Activated CD4-positive, CD25-positive, alpha-beta regulatory T cell treated with anti-CD3 and anti-CD28 coated beads, Interleukin-2, amount 50 U/mL, for 16 hours (primary cell): ENCODE results near the gene METTL26.

ENCODE experiments used
- DNase-seq: peaks from one replicate; pipeline ENCODE4 v3.0.0-alpha.2; 2020; ENCODE audit warnings: low read depth, low spot score

Gene METTL26

DNA sequence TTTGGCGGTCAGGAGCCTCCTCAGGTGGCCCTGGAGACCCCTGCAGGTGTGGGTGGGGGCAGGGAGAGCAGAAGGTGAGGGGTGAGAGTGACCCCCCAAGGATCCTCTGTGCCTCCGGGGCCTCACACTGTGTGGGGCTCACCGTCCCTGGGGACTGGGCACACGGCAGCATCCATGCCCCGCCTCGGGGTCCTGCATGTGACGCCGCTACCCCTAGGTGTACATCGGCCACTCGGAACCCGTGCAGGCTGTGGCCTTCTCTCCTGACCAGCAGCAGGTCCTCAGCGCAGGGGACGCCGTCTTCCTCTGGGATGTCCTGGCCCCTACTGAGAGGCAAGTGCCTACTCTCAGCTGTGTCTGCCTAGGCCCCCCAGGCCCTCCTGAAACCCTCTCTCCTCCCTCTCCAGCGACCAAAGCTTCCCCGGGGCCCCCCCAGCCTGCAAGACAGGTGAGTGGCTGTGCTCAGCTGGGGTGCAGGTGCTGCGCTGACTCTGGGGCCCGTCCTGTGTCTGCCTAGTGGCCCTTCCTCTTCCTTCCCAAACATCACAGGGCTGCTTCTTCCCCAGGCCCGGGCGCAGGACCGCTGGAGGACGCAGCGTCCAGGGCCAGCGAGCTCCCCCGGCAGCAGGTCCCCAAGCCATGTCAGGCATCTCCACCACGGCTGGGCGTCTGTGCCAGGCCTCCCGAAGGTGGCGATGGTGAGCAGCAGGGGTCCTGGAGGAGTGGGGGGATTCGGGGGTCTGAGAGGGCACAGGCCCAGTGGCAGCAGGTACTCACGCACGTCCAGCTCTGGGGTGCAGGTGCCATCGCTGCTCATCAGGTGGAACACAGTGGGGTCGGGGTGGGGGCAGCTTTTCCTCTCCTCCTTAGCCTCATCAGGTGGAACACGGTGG, 22.8 kb upstream of the METTL26 start:
- DNase-seq, result no peak

DNA sequence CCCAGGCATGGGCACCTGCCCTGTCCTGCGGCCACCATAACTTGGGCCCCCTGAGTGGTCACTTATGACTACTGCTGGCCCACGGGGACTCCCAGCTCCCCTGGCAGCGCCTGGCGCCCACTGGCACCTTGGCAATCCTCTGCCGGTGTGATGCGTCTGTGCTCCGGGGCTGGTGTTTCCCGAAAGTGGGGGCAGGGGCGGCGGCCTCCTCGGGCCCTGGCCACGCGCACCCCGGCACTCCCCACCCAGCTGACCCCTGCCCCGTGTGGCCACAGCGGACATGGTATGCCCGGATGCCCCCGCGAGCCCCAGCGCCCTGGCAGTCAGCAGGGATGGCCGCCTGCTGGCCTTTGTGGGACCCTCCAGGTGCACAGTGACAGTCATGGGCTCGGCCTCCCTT, 21.4 kb upstream of the METTL26 start:
- DNase-seq, result no peak

DNA sequence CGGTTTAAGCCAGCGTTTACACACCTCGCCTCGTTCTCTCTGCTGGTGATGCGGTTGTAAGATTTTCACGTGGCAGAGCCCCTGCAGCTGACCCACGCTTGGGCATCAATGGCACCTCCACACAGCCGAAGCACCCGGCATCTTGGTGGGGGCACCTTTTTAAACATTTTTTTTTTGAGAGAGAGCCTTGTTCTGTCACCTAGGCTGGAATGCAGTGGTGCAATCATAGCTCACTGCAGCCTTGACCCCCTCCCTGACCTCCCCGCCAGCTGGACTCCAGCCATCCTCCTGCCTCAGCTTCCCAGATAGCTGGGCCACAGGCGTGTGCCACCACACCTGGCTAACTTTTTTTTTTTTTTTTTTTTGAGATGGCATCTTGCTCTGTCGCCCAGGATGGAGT, 17.9 kb upstream of the METTL26 start:
- no peak for DNase-seq

DNA sequence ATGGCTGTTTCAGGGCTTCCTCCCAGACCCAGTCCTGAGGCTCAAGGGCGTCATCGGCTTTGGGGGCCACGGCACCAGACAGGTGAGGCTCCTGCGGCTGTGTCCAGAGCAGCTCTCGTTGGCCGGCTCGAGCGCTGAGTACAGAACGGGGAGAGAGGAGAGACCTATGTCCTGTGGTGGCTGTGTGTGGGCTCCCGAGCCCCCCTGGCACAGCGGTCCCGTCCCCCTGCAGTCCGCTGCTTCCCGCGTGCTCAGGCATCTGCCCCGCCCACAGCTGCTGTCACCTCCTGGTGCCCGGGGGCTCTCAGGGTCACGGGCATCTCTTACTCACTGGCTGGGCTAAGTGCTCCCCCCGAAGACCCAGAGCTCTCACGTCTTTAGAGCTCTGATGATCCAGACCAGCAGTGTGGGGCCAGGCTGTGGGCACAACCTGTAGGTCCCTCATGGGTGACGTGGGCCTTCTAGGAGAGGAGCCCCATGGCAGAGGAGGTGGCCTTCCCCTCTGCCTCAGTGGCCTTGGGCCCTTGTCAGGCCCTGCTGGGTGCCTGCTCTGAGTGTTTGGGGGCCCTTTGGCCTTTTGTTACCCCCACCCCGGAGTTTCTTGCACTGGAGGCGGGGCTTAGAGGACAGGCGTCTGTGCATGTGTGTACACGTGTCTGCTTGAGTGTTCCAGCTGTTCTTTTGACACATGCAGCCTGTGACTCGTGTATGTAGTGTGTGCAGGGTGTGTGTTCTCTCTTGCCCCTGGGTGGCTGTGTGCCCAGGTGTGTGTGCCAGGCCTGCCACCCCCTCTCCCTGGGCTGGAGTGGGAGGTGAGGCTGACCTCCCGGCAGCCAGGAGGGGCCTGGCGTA, 16.6 kb upstream of the METTL26 start:
- no peak for DNase-seq

DNA sequence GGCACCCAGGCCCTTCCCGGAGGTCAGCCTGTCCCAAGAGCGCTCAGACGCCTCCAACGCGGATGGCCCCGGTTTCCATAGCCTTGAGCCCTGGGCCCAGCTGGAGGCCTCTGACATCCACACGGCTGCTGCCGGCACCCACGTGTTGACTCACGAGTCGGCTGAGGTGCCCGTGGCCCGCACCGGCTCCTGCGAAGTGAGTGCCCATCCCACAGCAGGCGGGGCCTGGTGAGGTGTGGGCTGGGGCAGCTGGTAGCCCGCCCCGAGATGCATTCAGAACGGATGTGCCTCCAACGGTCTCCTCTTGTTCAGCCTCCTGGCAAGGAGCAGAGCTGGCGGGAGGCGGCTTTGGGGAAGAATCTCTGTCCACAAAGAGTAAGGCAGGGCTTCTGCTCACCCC, 15.7 kb upstream of the METTL26 start:
- no peak for DNase-seq

DNA sequence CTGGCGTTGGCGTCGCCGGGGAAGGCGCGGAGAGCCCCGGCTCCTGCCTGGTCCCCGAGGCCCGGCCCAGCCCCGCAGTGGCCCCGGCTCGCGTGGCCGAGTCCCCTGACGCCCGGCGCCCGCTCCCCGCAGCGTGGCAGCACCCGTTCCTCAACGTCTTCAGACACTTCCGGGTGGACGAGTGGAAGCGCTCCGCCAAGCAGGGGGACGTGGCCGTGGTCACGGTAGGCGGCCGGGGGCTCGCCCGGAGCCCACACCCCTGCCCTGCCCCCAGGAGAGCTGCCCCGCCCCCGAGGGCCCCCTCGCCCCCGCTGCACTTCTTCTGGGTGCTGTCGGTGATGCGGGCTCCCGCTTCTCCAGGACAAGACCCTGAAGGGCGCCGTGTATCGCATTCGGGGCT, 13.5 kb upstream of the METTL26 start:
- no peak for DNase-seq

DNA sequence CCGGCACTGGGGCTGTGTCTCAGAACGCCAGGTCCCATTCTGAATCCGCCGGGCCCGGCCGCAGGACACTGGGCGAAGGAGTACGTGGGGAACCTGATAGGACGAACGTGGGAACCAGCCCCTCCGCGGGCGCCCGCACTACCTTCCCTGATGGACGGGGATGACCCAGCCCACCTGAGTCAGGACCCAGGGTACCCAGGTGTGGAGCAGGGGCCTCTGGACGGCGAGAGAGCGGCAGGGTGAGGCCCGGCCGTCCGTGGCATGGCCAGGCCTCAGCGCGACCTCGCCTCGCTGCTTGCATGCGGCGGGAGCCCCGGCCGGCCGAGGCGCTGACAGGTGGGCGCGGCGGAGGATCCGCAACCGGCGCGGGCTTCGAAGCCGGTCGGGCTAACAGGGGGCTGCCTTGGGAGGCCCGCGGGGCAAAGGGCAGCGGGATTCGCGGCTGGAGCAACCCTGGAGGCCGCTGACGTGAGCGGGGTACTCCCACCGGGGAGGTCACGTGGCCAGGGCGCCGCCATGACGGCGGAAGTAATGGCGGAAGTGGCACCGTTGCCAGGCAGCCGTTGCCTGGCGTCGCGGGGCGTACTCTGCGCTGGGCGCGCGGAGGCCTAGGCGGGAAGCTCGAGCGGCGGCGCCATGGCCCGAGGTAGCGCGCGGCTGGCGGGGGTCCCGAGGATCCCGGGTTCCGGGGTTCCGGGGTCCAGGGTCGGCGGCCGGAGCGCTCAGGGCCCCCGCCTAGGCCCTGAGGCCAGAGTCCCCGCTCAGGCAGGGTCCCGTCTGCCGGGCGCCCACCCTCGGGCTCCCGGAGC, 12.9 kb upstream of the METTL26 start, which contains the start of gene WDR90:
WDR90 (plus strand) TSS at position 585 of the 809 bp plus-strand sequence; CDS start at position 637, 52 bp downstream.
- DNase-seq, result peak; percentile 87

DNA sequence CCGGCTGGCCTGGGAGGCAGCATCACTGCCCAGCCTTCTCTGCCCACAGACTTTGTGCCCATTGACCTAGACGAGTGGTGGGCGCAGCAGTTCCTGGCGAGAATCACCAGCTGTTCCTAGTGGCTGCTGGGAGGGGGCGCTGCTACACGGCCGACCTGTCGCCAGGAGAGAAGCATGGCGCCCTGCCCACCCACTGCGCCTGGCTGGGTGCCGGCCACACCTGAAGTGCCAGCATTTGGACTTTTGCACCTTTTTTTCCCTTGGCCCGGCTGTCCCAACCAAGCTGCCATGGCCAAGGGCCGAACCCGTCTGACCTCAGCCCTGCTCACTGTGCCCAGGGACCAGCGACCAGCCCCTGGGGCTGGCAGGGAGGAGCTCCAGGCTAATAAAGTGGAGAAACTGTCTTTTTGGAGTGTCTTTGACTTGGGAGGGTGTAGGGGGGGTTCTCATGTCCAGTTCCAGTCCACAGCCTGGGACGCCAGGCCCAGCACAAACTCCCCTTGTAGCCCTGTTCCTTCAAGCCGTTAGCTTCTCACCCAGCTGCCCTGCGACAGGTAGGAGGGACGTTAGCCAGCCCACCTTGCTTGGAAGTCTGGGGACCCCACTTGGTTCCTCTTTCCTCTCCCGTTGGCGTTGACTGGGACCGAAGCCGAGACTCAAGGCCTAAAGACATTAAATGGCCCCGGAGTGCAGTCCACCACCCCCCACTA, 12.1 kb upstream of the METTL26 start:
- no peak for DNase-seq

DNA sequence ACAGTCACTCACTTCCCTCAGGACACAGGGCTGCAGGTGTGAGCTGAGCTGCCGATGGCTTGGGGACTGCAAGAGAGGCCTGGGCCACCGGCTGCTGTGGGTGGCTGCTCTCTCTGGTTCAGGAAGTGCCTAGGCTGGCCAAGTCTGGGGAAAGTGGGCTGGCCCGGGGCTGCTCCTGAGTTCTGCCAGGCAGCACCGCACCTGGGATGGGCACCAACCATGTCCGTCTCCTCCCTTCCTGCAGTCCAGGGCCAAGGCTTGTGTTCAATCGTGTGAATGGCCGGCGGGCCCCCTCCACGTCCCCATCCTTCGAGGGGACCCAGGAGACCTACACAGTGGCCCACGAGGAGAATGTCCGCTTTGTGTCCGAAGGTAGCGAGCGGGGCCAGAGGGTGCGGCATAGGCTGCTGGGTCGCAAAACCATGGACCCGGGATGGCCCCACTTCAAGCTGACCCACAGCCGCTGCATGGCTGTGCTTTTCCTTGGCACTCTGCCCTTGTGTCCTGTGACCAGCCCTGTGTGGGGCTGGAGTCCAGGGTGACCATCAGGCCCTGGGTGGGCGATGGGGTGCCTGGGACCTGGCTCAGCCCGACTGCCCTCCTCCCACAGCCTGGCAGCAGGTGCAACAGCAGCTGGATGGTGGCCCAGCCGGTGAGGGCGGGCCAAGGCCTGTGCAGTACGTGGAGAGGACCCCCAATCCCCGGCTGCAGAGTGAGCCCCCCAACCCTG, 11.2 kb upstream of the METTL26 start:
- no peak for DNase-seq

DNA sequence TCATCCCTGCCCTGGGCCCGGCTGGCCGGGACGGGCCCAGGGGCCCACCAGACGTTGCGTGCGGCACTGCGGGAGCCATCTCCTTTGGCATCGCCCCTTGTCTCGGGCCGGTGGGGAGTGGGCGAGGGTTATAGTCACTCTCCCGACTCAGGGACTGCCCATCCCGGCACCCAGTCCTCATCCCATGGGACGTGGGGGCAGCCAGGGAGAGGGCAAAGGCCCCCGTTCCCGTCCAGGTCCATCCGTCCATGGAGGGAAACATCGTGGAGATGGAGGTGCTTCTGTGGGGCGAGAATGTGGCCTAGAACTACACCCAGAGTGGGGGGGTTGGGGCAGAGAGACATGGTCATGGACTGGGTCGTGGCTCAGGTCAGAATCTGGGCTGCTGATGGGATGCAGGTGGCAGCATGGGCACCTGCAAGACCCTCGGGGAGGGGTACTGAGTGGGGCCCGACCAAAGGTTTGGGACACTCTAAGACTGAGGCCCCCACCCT, 10.6 kb upstream of the METTL26 start:
- no peak for DNase-seq

DNA sequence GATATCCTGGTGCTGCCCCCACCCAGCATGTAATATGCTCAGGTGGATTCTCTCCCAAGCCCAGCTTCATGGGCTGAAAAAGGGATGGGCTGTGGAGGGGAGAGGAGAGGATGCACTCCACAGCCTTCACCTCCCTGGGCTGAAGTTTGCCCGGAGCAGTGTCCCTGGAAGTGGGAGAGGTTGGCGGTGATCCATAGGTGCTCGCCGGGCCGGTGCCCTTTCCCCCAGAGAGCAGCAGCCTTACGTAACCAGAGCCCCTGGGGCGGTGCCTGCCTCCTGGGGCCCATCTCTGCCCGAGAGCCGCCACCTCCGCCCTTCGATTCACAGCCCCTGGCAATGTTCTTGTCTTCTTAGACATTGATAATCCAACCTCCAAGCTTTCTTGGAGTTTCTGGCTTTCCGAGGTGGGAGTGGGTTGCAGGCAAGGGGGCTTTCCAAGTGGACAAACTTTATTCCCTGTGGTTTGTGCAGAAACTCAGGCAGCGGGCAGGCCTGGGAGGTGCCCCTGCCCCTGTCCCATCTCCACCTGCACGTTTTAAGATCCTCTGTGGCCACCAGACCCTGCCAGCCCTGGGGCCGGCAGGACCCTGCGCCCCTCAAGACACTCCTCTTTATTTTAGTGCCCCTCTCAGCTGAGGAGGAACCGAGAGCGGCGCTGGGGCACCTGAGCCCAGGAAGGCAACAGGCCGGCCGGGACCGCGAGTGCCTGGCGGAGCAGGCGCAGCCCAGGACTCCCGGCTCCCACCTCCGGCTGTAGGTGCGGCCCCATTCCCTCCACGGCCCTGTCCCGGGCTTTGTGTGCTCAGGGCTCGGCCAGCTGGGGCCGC, 10.0 kb upstream of the METTL26 start:
- DNase-seq, result no peak

DNA sequence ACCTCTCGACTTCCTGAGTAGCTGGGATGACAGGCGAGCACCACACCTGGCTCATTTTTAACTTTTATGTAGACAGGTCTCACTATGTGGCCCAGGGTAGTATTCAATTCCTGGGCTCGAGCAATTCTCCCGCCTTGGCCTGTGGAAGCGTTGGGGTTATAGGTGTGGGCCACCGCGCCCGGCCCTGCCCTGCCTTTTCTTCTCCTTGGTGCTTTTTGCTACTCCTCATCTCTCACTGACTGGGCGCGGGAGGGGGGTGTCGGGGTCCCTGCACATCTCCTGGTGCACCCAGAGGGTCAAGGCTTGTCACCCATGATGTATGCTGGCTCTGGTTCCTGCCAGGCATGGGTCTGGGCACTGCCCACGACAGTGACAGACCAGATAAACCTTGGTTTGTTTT, 8.5 kb upstream of the METTL26 start:
- no peak for DNase-seq

DNA sequence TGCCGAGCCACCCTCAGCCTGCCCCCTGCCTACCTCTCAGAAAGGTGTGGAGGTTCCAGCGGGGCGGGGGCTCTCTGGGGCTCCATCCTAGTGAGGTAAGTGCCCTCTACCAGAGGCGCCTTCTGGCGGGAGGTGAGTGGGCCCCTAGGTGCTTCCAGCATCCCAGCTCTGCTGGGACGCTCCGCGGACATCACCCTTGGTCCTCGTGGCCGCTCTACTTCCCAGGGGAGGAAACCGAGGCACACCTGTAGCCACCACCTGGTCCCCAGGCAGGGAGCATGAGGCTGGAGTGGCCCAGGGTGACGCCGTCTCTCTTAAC, 6.9 kb upstream of the METTL26 start:
- DNase-seq, result no peak

DNA sequence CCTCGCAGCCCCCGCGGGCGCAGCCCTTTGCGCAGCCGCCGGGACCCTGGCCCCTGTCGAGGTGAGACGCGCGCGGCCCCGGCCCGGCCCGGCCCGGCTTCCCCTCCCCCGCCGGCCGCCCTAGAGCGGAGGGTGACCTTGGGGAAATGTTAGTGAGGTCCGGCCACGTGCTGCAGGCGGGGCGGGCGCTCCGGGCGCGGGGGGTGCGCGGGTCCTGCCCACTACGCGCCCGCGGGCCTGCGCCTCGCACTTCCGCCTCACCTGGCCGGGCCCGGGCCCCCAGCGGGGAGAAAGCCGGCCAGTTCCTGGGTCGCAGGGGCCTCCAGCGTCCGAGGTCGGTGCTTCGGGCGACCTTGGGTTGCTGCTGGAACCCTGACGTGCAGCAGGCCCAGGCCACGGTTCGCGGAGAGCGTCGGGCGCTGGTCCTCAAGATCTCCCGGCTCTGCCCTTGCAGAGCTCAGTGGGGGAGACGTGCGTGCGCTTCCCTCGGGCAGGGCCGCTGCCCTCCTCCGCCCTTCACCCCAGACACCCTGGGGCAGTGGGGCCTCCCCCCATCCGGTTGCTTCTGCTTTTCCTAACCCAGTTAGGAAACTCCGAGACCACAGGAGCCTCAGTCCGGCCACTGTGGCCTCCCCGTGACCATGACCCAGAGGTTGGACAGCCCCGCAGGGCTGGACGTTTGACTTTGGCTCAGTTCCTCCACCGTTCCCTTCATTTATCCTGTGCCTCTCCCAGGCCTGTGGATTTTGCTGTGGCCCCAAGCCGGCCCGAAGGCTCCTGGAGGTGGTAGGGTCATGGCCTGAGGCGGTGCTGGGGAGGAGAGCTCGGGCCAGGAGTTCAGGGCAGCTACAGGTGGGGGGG, 6.3 kb upstream of the METTL26 start:
- DNase-seq, result no peak

DNA sequence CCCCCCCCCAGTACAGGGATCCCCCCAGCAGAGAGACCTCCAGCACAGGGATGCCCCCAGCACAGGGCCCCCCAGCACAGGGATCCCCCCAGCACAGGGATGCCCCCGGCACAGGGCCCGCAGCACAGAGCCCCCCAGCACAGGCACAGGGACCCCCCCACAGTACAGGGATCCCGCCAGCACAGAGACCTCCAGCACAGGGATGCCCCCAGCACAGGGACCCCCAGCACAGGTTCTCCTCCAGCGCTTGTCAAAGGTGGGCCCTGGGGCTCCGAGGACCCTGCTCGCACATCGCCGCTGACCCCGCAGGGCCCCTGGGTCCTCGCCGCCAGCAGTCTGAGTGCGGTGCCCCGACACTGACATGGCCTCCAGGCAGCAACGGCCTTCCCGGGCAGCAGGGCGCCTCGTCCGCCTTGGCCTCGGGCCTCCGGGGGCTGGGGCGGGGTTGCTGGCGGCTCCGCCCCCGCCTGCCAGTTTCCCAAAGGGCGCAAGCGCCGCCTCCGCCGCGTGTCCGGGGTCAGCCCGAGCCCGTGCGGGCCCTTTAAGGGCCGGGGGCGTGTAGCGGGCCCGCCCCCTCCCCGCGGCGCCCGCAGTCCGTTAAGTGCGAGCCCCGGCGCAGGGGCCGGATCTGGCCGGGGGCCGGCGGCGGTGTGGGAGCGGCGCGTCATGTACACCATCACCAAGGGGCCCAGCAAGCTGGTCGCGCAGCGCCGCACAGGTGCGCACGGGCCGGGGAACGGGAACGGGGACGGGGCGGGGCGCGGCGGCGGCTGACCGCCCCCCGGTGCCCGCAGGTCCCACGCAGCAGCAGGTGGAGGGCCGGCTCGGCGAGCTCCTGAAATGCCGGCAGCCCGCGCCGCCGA, 5.5 kb upstream of the METTL26 start, which contains the start of gene MCRIP2:
MCRIP2 (plus strand) TSS at position 503 of the 863 bp plus-strand sequence; CDS start at position 667, 164 bp downstream.
- DNase-seq, result no peak

DNA sequence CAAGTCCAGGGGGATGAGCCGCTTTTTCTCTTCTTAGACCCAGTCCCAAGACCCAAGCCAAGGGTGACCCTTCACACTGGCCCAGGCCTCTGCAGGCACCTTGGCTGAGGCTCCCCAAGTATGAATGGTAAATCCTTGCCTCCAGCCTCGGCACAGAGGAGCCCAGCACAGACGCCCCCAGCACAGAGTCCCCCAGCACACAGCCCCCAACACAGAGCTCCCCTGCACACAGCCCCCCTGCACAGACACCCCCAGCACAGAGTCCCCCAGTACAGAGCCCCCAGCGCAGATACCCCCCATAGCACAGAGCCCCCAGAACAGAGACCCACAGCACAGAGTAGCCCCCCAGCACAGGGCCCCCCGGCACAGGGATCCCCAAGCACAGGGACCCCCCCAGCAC, 4.5 kb upstream of the METTL26 start:
- DNase-seq, result no peak

DNA sequence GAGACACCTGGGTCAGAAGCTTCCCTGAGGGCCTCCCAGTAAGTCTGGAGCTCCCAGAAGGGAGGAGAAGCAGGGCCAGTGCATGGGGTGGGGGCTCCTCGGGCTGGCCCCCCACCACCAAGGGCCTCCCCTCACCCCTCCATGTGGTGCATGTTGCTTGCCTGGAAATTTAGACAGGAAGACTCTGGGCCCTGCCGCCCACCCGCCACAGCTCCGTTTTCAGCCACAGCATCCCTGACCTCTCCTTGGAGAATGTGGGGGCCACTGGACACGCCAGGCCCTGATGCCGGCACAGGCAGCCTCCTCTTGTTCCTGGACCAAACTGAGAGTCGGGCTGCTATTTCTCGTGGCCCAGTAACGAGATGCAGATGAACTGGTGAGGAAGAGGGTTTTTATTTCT, 2.7 kb upstream of the METTL26 start:
- no peak for DNase-seq
